AG04450 (cell line): ENCODE results near the gene EIPR1. TPM values are rescaled to one million over a fixed set of nuclear protein-coding genes. Genes with fewer than 3 reads are reported as not detected.

Experiments
- CTCF ChIA-PET: fragments of 300-600, 350-600 bp; formaldehyde crosslinking; extraction: SDS; loops from one replicate; lab custom pipeline; 2022; ENCODE audit warnings: antibody characterized with exemption, inconsistent platforms; lab: Charles Lee
- POLR2A ChIA-PET: fragments of 350-600 bp; formaldehyde crosslinking; extraction: SDS; loops from one replicate; lab custom pipeline; 2021; ENCODE audit warnings: antibody characterized with exemption, inconsistent platforms; lab: Yijun Ruan, JAX
- DNase-seq: peaks from one replicate; pipeline ENCODE4 v3.0.0-alpha.2; 2011; ENCODE audit warnings: low read depth, low spot score
- H3K27ac ChIP-seq: one replicate; pipeline ENCODE4 v1.5.1; 2012; ENCODE audit warnings: low read depth, low read length, control low read depth
- H3K27me3 ChIP-seq: one replicate; pipeline ENCODE4 v1.6.0; 2012; ENCODE audit warnings: low read length; ENCODE audit not compliant: control insufficient read depth, insufficient read depth
- H3K4me3 ChIP-seq: 2 replicates; pipeline ENCODE4 v1.5.1; 2011; ENCODE audit warnings: mild to moderate bottlenecking, low read depth, low read length, control low read depth
- H3K9me3 ChIP-seq: 2 replicates; pipeline ENCODE4 v1.5.1; 2012; ENCODE audit warnings: low read length; ENCODE audit not compliant: control insufficient read depth, insufficient read depth
- CTCF ChIP-seq: IDR thresholded peaks from 2 replicates; pipeline ENCODE4 v1.5.1; 2011; ENCODE audit warnings: low read depth, low read length, control low read depth, inconsistent platforms
- polyA plus RNA-seq: library from polyadenylated mRNA; depleted of rRNA; stranded (reverse); fragments of >200 nt; gene quantifications from 2 replicates; pipeline ENCODE4 v1.2.3, GENCODE V29; 2011

The EIPR1 gene
- polyA plus RNA-seq, 1 experiment = 33.2 TPM

DNA sequence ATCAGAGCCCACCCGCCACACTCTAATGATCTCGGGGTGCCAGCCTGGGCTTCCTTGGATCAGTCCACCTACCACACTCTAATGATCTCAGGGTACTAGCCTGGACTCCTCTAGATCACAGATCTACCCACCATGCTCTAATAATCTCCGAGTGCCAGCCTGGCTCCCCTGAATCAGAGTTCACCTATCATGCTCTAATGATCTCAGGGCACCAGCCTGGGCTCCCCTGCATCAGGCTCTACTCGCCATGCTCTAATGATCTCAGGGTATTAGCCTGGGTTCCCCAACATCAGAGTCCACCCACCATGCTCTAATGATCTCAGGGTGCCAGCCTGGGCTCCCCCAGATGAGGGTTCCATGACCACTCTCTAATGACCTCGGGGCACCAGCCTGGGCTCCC, 48.1 kb downstream of the EIPR1 start:
- CTCF ChIA-PET = no interaction called here
- Histone ChIP-seq H3K27ac (no peak overlapping the region), H3K27me3 (no peaks in the 10 kb centered on the region), H3K9me3 (no peaks in the 10 kb centered on the region), H3K4me3 (no peak overlapping the region)
- POLR2A ChIA-PET = no interaction called here
- TF ChIP-seq CTCF = no peak
- DNase-seq = no peak

DNA sequence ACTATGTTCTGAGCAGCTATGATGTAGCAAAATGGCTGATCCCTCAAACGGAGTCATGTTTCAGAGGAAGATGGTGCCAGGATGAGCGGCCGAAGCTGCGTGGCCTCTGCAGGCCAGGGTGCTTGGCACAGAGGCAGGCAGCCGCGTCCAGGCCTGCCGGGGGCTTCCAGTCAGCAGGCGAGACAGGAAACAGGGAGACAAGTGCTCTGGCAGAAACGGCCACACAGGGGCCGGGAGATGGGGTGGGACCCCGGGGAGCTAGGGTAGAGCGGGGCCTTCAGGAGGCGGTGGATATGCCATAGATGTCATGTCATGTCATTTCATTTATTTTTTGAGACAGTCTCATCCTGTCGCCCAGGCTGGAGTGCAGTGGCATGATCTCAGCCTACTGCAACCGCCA, 50.7 kb downstream of the EIPR1 start:
- Histone ChIP-seq H3K27me3 (no peaks in the 10 kb centered on the region), H3K27ac (no peak overlapping the region), H3K9me3 (no peaks in the 10 kb centered on the region), H3K4me3 (no peak overlapping the region)
- TF ChIP-seq CTCF = no peak
- CTCF ChIA-PET = no interaction called here
- POLR2A ChIA-PET = no interaction called here
- no peak for DNase-seq

DNA sequence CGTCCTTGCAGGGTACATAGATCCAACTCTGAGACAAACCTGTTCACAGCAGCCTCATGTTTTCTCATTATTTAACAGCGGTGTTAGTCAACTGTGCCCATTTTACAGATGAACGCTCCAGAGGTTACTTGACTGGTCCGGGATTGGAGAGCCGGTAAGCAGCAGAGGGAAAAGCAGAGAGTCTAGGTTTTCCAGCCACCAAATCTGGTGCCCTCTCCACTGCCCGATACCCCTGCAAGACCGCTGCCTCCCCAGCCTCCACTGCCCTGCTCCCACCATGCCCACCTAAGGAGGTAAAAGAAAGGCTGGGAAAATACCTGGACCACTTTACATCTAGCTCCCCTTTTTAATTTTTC, 51.5 kb downstream of the EIPR1 start:
- Histone ChIP-seq H3K4me3 (no peak overlapping the region), H3K27ac (no peak overlapping the region), H3K9me3 (no peaks in the 10 kb centered on the region), H3K27me3 (no peaks in the 10 kb centered on the region)
- ChIA-PET CTCF (no interaction called here), POLR2A (no interaction called here)
- TF ChIP-seq CTCF = no peak
- DNase-seq = no peak

- no peak for TF ChIP-seq CTCF
- no peaks in the 10 kb centered on the region for H3K9me3 ChIP-seq
- H3K27ac ChIP-seq = no peak overlapping the region
- H3K27me3 ChIP-seq = no peaks in the 10 kb centered on the region
- POLR2A ChIA-PET = no interaction called here
- no peak overlapping the region for H3K4me3 ChIP-seq
- CTCF ChIA-PET = no interaction called here
- no peak for DNase-seq
Observed at GRCh38 chr2:3325458-3326181, 52.0 kb downstream of the EIPR1 start.

GRCh38 chr2:3324404-3325281, 53.0 kb downstream of the EIPR1 start:
- DNase-seq = no peak
- no peak for TF ChIP-seq CTCF
- Histone ChIP-seq H3K4me3 (no peak overlapping the region), H3K9me3 (no peaks in the 10 kb centered on the region; the same call in 1 of the 2 replicates), H3K27ac (no peak overlapping the region), H3K27me3 (no peaks in the 10 kb centered on the region)
- POLR2A ChIA-PET = no interaction called here
- CTCF ChIA-PET = no interaction called here
